MCF 10A (cell line): Measurements from ENCODE around the gene AGBL5. TPM values are rescaled to one million over a fixed set of nuclear protein-coding genes. Genes with fewer than 3 reads are reported as not detected.

Experiments
- BruUV-seq: library from RNA; stranded (reverse); fragments of 400-500 nt; replicated peaks from 2 replicates; lab custom pipeline; 2021; lab: Mats Ljungman, UMichigan
- CTCF ChIA-PET: fragments of 300-600 bp; sonication (Branson Sonifier 250); formaldehyde crosslinking; extraction: SDS; loops from one replicate; lab custom pipeline; 2021; ENCODE audit warnings: antibody characterized with exemption, inconsistent platforms; lab: Yijun Ruan, JAX
- POLR2A ChIA-PET: fragments of 300-600, 350-650 bp; sonication (Branson Sonifier 250); formaldehyde crosslinking; extraction: SDS; loops from one replicate; lab custom pipeline; 2020; ENCODE audit warnings: antibody characterized with exemption, inconsistent platforms; lab: Yijun Ruan, JAX
- DNase-seq: peaks from one replicate; pipeline ENCODE4 v3.0.0-alpha.2; 2018; ENCODE audit not compliant: unreplicated experiment
- H3K27ac Mint-ChIP-seq: one replicate; pipeline ENCODE4 v1.8.0; 2022; ENCODE audit warnings: mild to moderate bottlenecking, low read depth, mixed read lengths; ENCODE audit not compliant: unreplicated experiment
- H3K27me3 Mint-ChIP-seq: one replicate; pipeline ENCODE4 v1.8.0; 2022; ENCODE audit warnings: mixed read lengths; ENCODE audit not compliant: insufficient read depth, unreplicated experiment
- H3K36me3 Mint-ChIP-seq: one replicate; pipeline ENCODE4 v1.8.0; 2022; ENCODE audit warnings: mild to moderate bottlenecking, moderate library complexity, mixed read lengths; ENCODE audit not compliant: insufficient read depth, unreplicated experiment
- H3K4me1 Mint-ChIP-seq: one replicate; pipeline ENCODE4 v1.8.0; 2022; ENCODE audit warnings: mixed read lengths; ENCODE audit not compliant: insufficient read depth, unreplicated experiment
- H3K4me3 Mint-ChIP-seq: one replicate; pipeline ENCODE4 v1.8.0; 2022; ENCODE audit warnings: mild to moderate bottlenecking, moderate library complexity, mixed read lengths; ENCODE audit not compliant: unreplicated experiment
- H3K9me3 Mint-ChIP-seq: one replicate; pipeline ENCODE4 v1.8.0; 2022; ENCODE audit warnings: mixed read lengths; ENCODE audit not compliant: unreplicated experiment
- CTCF ChIP-seq: fragments of 200-600 bp; IDR thresholded peaks from one replicate; pipeline ENCODE4 v1.8.0; 2022; ENCODE audit warnings: antibody characterized with exemption, mild to moderate bottlenecking; ENCODE audit not compliant: unreplicated experiment
- intact Hi-C: fragments of 100-400 bp; cut with micrococcal nuclease; formaldehyde crosslinking; loops from 2 replicates; pipeline ENCODE4 v1.14.1; 2022
- total RNA-seq: library from RNA; stranded (reverse); gene quantifications from 2 replicates; pipeline ENCODE4 v1.2.3, GENCODE V29; 2022

The AGBL5 gene
- total RNA-seq, 1 experiment from 2014 or later = 22.7 TPM

- ChIA-PET POLR2A (interaction anchor here (1.0 to 3.0 kb wide), 2 partner anchors 9 to 133 kb away, joined by 4 to 18 read pairs; partner anchors contain the start of gene OST4), CTCF (interaction anchor here (1.3 kb wide), 1 partner anchor 12 kb away, joined by 10 read pairs; no protein-coding TSS in a partner anchor)
- intact Hi-C loops = no loop called here
- H3K9me3 Mint-ChIP-seq = no peaks in the 10 kb centered on the region
- no peak overlapping the region for H3K4me3 Mint-ChIP-seq
- H3K36me3 Mint-ChIP-seq = no peaks in the 10 kb centered on the region
- no TSS peak for BruUV-seq
- no peak for DNase-seq
- TF ChIP-seq CTCF = no peak
- H3K27me3 Mint-ChIP-seq = peaks cover 28% of the 10 kb centered on the region
- H3K4me1 Mint-ChIP-seq = peaks cover 18% of the 10 kb centered on the region
- no peak overlapping the region for H3K27ac Mint-ChIP-seq
Measured at GRCh38 chr2:27080140-27080469, 28.6 kb downstream of the AGBL5 start.

- Mint-ChIP-seq H3K4me3 (no peak overlapping the region), H3K4me1 (peaks cover 18% of the 10 kb centered on the region), H3K27me3 (peaks cover 28% of the 10 kb centered on the region), H3K36me3 (no peaks in the 10 kb centered on the region), H3K27ac (no peak overlapping the region), H3K9me3 (no peaks in the 10 kb centered on the region)
- DNase-seq = no peak
- no TSS peak for BruUV-seq
- ChIA-PET CTCF (interaction anchor here (0.6 to 2.1 kb wide), 6 partner anchors 13 to 1973 kb away, joined by 3 to 10 read pairs (median 4); no protein-coding TSS in a partner anchor), POLR2A (interaction anchor here (0.7 to 3.0 kb wide), 3 partner anchors 9 to 133 kb away, joined by 4 to 18 read pairs (median 4); partner anchors contain the start of gene OST4)
- TF ChIP-seq CTCF = no peak
- intact Hi-C loops = no loop called here
Measured at GRCh38 chr2:27080603-27080936, 29.1 kb downstream of the AGBL5 start.

GRCh38 chr2:27081984-27082772, 30.7 kb downstream of the AGBL5 start:
- intact Hi-C loops = no loop called here

More at GRCh38 chr2:27081984-27082772, 30.7 kb downstream of the AGBL5 start:
- DNase-seq = no peak
- peaks cover 18% of the 10 kb centered on the region for H3K4me1 Mint-ChIP-seq
- no peaks in the 10 kb centered on the region for H3K9me3 Mint-ChIP-seq
- ChIA-PET POLR2A (interaction anchor here (0.8 to 3.3 kb wide), 6 partner anchors 11 to 240 kb away, joined by 3 to 18 read pairs (median 4); partner anchors contain the start of genes AGBL5, ATRAID, OST4 and SLC5A6), CTCF (interaction anchor here (0.6 to 2.1 kb wide), 9 partner anchors 9 to 211 kb away, joined by 3 to 8 read pairs (median 3); no protein-coding TSS in a partner anchor)
- H3K36me3 Mint-ChIP-seq = no peaks in the 10 kb centered on the region
- no TSS peak for BruUV-seq
- no peak overlapping the region for H3K27ac Mint-ChIP-seq
- no peak overlapping the region for H3K4me3 Mint-ChIP-seq
- no peak for TF ChIP-seq CTCF
- H3K27me3 Mint-ChIP-seq = peaks cover 12% of the 10 kb centered on the region
